HG03457 (cell line): ENCODE measurements around the gene WDFY1.
"Not testable (repeated sequence)": the region's sequence is repeated elsewhere in the genome, so short reads cannot be mapped to it uniquely, and the experiment has no call there.

ENCODE experiments used
- ATAC-seq: cut with Tn5 transposase; IDR thresholded peaks from one replicate; pipeline ENCODE4 v1.9.1; 2021; ENCODE audit warnings: moderate number of reproducible peaks; ENCODE audit not compliant: unreplicated experiment

Gene WDFY1

GRCh38 chr2:223900531-223900930 is 44.6 kb downstream of the WDFY1 start:
- ATAC-seq: no peak

GRCh38 chr2:223900066-223900465 is 45.1 kb downstream of the WDFY1 start:
- no peak for ATAC-seq

- no peak for ATAC-seq
Measured at GRCh38 chr2:223897669-223898330, 47.3 kb downstream of the WDFY1 start.

- peak; percentile 66 for ATAC-seq
Measured at GRCh38 chr2:223896833-223897311, 48.3 kb downstream of the WDFY1 start.

- ATAC-seq: no peak
Measured at GRCh38 chr2:223894968-223895367, 50.2 kb downstream of the WDFY1 start.

- no peak for ATAC-seq
Measured at GRCh38 chr2:223894009-223894408, 51.1 kb downstream of the WDFY1 start.

GRCh38 chr2:223890721-223891120 is 54.4 kb downstream of the WDFY1 start:
- ATAC-seq: no peak

GRCh38 chr2:223889229-223889628 is 55.9 kb downstream of the WDFY1 start:
- ATAC-seq: no peak

- ATAC-seq: no peak
Measured at GRCh38 chr2:223888251-223888650, 56.9 kb downstream of the WDFY1 start.

- ATAC-seq: no peak
Measured at GRCh38 chr2:223887127-223887526, 58.0 kb downstream of the WDFY1 start.

GRCh38 chr2:223886726-223887125 is 58.4 kb downstream of the WDFY1 start:
- no peak for ATAC-seq

GRCh38 chr2:223884399-223884798 is 60.7 kb downstream of the WDFY1 start:
- ATAC-seq: peak; percentile 85

- no peak for ATAC-seq
Measured at GRCh38 chr2:223882715-223883114, 62.4 kb downstream of the WDFY1 start.

- no peak for ATAC-seq
Measured at GRCh38 chr2:223880796-223881195, 64.3 kb downstream of the WDFY1 start.

GRCh38 chr2:223877721-223878410 is 67.3 kb downstream of the WDFY1 start:
- ATAC-seq: peak; percentile 73

- ATAC-seq: no peak
Measured at GRCh38 chr2:223873672-223874071, 71.5 kb downstream of the WDFY1 start.

- not testable (repeated sequence) for ATAC-seq
Measured at GRCh38 chr2:223872772-223873171, 72.4 kb downstream of the WDFY1 start.

GRCh38 chr2:223871661-223872060 is 73.5 kb downstream of the WDFY1 start:
- not testable (repeated sequence) for ATAC-seq

- ATAC-seq: no peak
Measured at GRCh38 chr2:223870840-223871611, 74.1 kb downstream of the WDFY1 start.

GRCh38 chr2:223868005-223868404 is 77.1 kb downstream of the WDFY1 start:
- ATAC-seq: no peak

GRCh38 chr2:223865907-223866508 is 79.1 kb downstream of the WDFY1 start:
- no peak for ATAC-seq
